HEK293 (cell line): ENCODE results near the gene L2HGDH.

Experiments used
- CTCF ChIA-PET: fragments of 350-600 bp; formaldehyde crosslinking; extraction: SDS; loops from one replicate; lab custom pipeline; 2021; ENCODE audit warnings: antibody characterized with exemption; lab: Yijun Ruan, JAX
- POLR2A ChIA-PET: fragments of 300-600 bp; formaldehyde crosslinking; extraction: SDS; loops from one replicate; lab custom pipeline; 2020; ENCODE audit warnings: antibody characterized with exemption, inconsistent platforms; lab: Yijun Ruan, JAX
- H3K27ac ChIP-seq: fragments of 200-500 bp; sonication (Bioruptor generic); 2 replicates; pipeline ENCODE4 v1.5.1; 2014; ENCODE audit warnings: low read depth, low read length, control low read depth, inconsistent platforms; ENCODE audit errors: extremely low read depth
- H3K36me3 ChIP-seq, 2 experiments: fragments of 200-500 bp in 1 of 2; sonication (Bioruptor generic) in 1 of 2; 1 replicate in 1 of 2; 2 replicates in 1 of 2; pipeline ENCODE4 v1.5.1; 2014 to 2017; ENCODE audit warnings: inconsistent platforms in 2 of 2, low read length in 2 of 2; ENCODE audit not compliant: control insufficient read depth in 2 of 2, insufficient read depth in 1 of 2
- H3K4me1 ChIP-seq: fragments of 200-500 bp; sonication (Bioruptor generic); 2 replicates; pipeline ENCODE4 v1.5.1; 2014; ENCODE audit warnings: mild to moderate bottlenecking, low read length, inconsistent platforms; ENCODE audit not compliant: control insufficient read depth, insufficient read depth
- H3K4me3 ChIP-seq: 2 replicates; pipeline ENCODE4 v1.5.1; 2011; ENCODE audit warnings: low read depth, mild to moderate bottlenecking, control low read depth, low read length, moderate library complexity
- H3K9me3 ChIP-seq: fragments of 200-500 bp; sonication (Bioruptor generic); 2 replicates; pipeline ENCODE4 v1.5.1; 2014; ENCODE audit warnings: low read depth, low read length, inconsistent platforms; ENCODE audit not compliant: control insufficient read depth, insufficient read depth
- KLF1 ChIP-seq: fragments of 450-650 bp; formaldehyde crosslinking; IDR thresholded peaks from 2 replicates; pipeline ENCODE4 v1.5.1; 2016; ENCODE audit warnings: missing biosample characterization, missing genetic modification characterization
- MZF1 ChIP-seq: fragments of 450-650 bp; formaldehyde crosslinking; IDR thresholded peaks from 2 replicates; pipeline ENCODE4 v1.5.1; 2017; ENCODE audit warnings: missing biosample characterization, missing genetic modification characterization, borderline replicate concordance
- ZBTB20 ChIP-seq: fragments of 450-650 bp; formaldehyde crosslinking; IDR thresholded peaks from 2 replicates; pipeline ENCODE4 v1.5.1; 2016; ENCODE audit warnings: missing biosample characterization, missing genetic modification characterization
- ZFHX2 ChIP-seq: fragments of 450-650 bp; formaldehyde crosslinking; conservative IDR thresholded peaks from 2 replicates; pipeline ENCODE4 v1.5.1; 2016; ENCODE audit warnings: missing biosample characterization, missing genetic modification characterization
- ZFP3 ChIP-seq: fragments of 450-650 bp; formaldehyde crosslinking; IDR thresholded peaks from 2 replicates; pipeline ENCODE4 v1.5.1; 2016; ENCODE audit warnings: low read depth, missing biosample characterization, missing genetic modification characterization
- ZNF169 ChIP-seq: fragments of 450-650 bp; formaldehyde crosslinking; IDR thresholded peaks from 2 replicates; pipeline ENCODE4 v1.5.1; 2016; ENCODE audit warnings: missing biosample characterization, missing genetic modification characterization
- ZNF174 ChIP-seq: fragments of 450-650 bp; formaldehyde crosslinking; IDR thresholded peaks from 2 replicates; pipeline ENCODE4 v1.5.0; 2017; ENCODE audit warnings: missing biosample characterization, mild to moderate bottlenecking, missing genetic modification characterization
- ZNF223 ChIP-seq: fragments of 450-650 bp; formaldehyde crosslinking; IDR thresholded peaks from 2 replicates; pipeline ENCODE4 v1.5.1; 2016; ENCODE audit warnings: missing biosample characterization, missing genetic modification characterization
- ZNF266 ChIP-seq: fragments of 450-650 bp; formaldehyde crosslinking; IDR thresholded peaks from 2 replicates; pipeline ENCODE4 v1.5.1; 2016; ENCODE audit warnings: missing biosample characterization, missing genetic modification characterization, low read depth
- ZNF302 ChIP-seq: fragments of 450-650 bp; formaldehyde crosslinking; IDR thresholded peaks from 2 replicates; pipeline ENCODE4 v1.5.1; 2016; ENCODE audit warnings: missing biosample characterization, missing genetic modification characterization, low read depth
- ZNF354C ChIP-seq: fragments of 450-650 bp; formaldehyde crosslinking; IDR thresholded peaks from 2 replicates; pipeline ENCODE4 v1.5.1; 2016; ENCODE audit warnings: missing biosample characterization, missing genetic modification characterization, low read depth, borderline replicate concordance
- ZNF501 ChIP-seq: fragments of 450-650 bp; formaldehyde crosslinking; IDR thresholded peaks from 2 replicates; pipeline ENCODE4 v1.5.1; 2016; ENCODE audit warnings: missing biosample characterization, missing genetic modification characterization
- ZNF558 ChIP-seq: fragments of 450-650 bp; formaldehyde crosslinking; IDR thresholded peaks from 2 replicates; pipeline ENCODE4 v1.5.1; 2016; ENCODE audit warnings: missing biosample characterization, missing genetic modification characterization
- ZNF571 ChIP-seq: fragments of 450-650 bp; formaldehyde crosslinking; IDR thresholded peaks from 2 replicates; pipeline ENCODE4 v1.5.0; 2017; ENCODE audit warnings: missing biosample characterization, missing genetic modification characterization
- ZNF654 ChIP-seq: fragments of 450-650 bp; formaldehyde crosslinking; IDR thresholded peaks from 2 replicates; pipeline ENCODE4 v1.5.1; 2016; ENCODE audit warnings: low read depth, missing biosample characterization, missing genetic modification characterization
- ZNF660 ChIP-seq: fragments of 450-650 bp; IDR thresholded peaks from 2 replicates; pipeline ENCODE4 v1.5.1; 2018; ENCODE audit warnings: missing biosample characterization, mild to moderate bottlenecking, missing genetic modification characterization
- ZNF707 ChIP-seq: fragments of 450-650 bp; formaldehyde crosslinking; IDR thresholded peaks from 2 replicates; pipeline ENCODE4 v1.5.1; 2016; ENCODE audit warnings: missing biosample characterization, missing genetic modification characterization
- ZNF747 ChIP-seq: fragments of 450-650 bp; formaldehyde crosslinking; IDR thresholded peaks from 2 replicates; pipeline ENCODE4 v1.5.1; 2016; ENCODE audit warnings: missing biosample characterization, missing genetic modification characterization
- ZNF768 ChIP-seq: fragments of 450-650 bp; formaldehyde crosslinking; IDR thresholded peaks from 2 replicates; pipeline ENCODE4 v1.5.1; 2018; ENCODE audit warnings: missing biosample characterization, mild to moderate bottlenecking, missing genetic modification characterization
- TF ChIP-seq, protein P1 (sequence below): fragments of 450-650 bp; formaldehyde crosslinking; IDR thresholded peaks from 2 replicates; pipeline ENCODE4; 2016; ENCODE audit warnings: missing biosample characterization, missing genetic modification characterization
- TF ChIP-seq, protein P2 (sequence below): fragments of 450-650 bp; formaldehyde crosslinking; IDR thresholded peaks from 2 replicates; pipeline ENCODE4 v1.5.1; 2017; ENCODE audit warnings: missing biosample characterization, missing genetic modification characterization
- TF ChIP-seq, protein P3 (sequence below): fragments of 450-650 bp; formaldehyde crosslinking; IDR thresholded peaks from 2 replicates; pipeline ENCODE4 v1.5.1; 2016; ENCODE audit warnings: missing biosample characterization, missing genetic modification characterization
- TF ChIP-seq, protein P4 (sequence below): fragments of 450-650 bp; formaldehyde crosslinking; IDR thresholded peaks from 2 replicates; pipeline ENCODE4 v1.5.1; 2016; ENCODE audit warnings: missing biosample characterization, missing genetic modification characterization

The L2HGDH gene

DNA sequence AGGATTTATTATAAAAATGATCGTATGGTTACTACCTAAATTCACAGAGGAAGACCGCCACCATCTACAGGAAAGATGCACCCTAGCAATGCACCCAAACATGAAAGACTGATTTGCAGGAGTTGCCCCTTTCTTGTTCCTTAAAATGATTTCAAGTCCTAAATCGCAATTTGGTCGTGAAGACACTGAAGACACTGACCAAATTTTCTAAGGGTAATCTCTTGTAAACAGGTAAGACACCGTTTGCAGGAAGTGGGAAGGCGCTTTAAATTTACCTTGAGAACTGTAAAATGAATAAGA is 81.7 kb downstream of the L2HGDH start:
- ChIA-PET CTCF (interaction anchor here (0.7 kb wide), 1 partner anchor 163 kb away, joined by 3 read pairs; no protein-coding TSS in a partner anchor), POLR2A (interaction anchor here (0.6 kb wide), 1 partner anchor 49 kb away, joined by 3 read pairs; no protein-coding TSS in a partner anchor)
- H3K4me3 ChIP-seq = peak overlapping the region; percentile 91
- H3K27ac ChIP-seq = no peak overlapping the region
- peaks cover 22% of the 10 kb centered on the region for H3K4me1 ChIP-seq
- TF ChIP-seq ZNF747 (tag by site-specific recombination) = no peak
- no peak for TF ChIP-seq ZNF768 (tag by site-specific recombination)
- no peak for TF ChIP-seq ZBTB20
- TF ChIP-seq ZNF302 (tag by site-specific recombination) = no peak
- no peak for TF ChIP-seq ZNF558 (tag by site-specific recombination)
- TF ChIP-seq ZNF223 = no peak
- TF ChIP-seq, protein P1, sequence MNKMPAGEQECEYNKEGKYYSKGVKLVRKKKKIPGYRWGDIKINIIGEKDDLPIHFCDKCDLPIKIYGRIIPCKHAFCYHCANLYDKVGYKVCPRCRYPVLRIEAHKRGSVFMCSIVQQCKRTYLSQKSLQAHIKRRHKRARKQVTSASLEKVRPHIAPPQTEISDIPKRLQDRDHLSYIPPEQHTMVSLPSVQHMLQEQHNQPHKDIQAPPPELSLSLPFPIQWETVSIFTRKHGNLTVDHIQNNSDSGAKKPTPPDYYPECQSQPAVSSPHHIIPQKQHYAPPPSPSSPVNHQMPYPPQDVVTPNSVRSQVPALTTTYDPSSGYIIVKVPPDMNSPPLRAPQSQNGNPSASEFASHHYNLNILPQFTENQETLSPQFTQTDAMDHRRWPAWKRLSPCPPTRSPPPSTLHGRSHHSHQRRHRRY (tag by site-specific recombination) = no peak
- TF ChIP-seq KLF1 = no peak
- no peak for TF ChIP-seq ZFHX2 (tag by site-specific recombination)
- TF ChIP-seq MZF1 (tag by site-specific recombination) = no peak
- TF ChIP-seq ZFP3 (tag by site-specific recombination) = no peak
- TF ChIP-seq ZNF174 (tag by site-specific recombination) = no peak
- TF ChIP-seq ZNF571 (tag by site-specific recombination) = no peak
- TF ChIP-seq, protein P2, sequence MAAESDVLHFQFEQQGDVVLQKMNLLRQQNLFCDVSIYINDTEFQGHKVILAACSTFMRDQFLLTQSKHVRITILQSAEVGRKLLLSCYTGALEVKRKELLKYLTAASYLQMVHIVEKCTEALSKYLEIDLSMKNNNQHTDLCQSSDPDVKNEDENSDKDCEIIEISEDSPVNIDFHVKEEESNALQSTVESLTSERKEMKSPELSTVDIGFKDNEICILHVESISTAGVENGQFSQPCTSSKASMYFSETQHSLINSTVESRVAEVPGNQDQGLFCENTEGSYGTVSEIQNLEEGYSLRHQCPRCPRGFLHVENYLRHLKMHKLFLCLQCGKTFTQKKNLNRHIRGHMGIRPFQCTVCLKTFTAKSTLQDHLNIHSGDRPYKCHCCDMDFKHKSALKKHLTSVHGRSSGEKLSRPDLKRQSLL (tag by site-specific recombination) = no peak
- no peak for TF ChIP-seq ZNF354C (tag by site-specific recombination)
- no peak for TF ChIP-seq ZNF501 (tag by site-specific recombination)
- TF ChIP-seq ZNF169 (tag by site-specific recombination) = no peak
- H3K36me3 ChIP-seq = peaks cover 0 to 6% of the 10 kb centered on the region in 2 experiments; a peak in 1 of 3 replicates
- H3K9me3 ChIP-seq = no peaks in the 10 kb centered on the region

DNA sequence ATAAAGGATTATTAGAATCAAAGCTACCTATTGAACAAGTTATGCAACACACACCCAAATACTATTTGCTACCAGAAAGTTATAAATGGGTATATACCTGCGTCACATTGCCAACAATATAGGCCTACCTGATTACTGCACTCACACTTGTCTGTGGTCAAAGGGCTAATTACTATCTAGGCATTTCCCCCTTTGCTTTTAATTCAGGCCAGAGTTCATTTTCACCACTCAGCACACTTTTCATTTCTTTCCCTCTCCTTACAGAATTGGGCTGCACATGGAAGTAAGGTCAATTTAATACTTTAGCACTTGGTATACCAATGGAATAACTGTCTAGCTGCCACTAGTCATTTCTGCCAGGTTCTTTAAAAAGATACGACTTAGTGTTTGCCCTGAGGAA is 82.3 kb downstream of the L2HGDH start:
- Histone ChIP-seq H3K9me3 (no peaks in the 10 kb centered on the region), H3K36me3 (peaks cover 0 to 6% of the 10 kb centered on the region in 2 experiments; a peak in 1 of 3 replicates), H3K27ac (no peak overlapping the region)
- TF ChIP-seq, protein P3, sequence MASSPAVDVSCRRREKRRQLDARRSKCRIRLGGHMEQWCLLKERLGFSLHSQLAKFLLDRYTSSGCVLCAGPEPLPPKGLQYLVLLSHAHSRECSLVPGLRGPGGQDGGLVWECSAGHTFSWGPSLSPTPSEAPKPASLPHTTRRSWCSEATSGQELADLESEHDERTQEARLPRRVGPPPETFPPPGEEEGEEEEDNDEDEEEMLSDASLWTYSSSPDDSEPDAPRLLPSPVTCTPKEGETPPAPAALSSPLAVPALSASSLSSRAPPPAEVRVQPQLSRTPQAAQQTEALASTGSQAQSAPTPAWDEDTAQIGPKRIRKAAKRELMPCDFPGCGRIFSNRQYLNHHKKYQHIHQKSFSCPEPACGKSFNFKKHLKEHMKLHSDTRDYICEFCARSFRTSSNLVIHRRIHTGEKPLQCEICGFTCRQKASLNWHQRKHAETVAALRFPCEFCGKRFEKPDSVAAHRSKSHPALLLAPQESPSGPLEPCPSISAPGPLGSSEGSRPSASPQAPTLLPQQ (tag by site-specific recombination) = no peak
- no peak for TF ChIP-seq ZNF747 (tag by site-specific recombination)
- TF ChIP-seq ZNF660 (tag by site-specific recombination) = no peak
- TF ChIP-seq, protein P4, sequence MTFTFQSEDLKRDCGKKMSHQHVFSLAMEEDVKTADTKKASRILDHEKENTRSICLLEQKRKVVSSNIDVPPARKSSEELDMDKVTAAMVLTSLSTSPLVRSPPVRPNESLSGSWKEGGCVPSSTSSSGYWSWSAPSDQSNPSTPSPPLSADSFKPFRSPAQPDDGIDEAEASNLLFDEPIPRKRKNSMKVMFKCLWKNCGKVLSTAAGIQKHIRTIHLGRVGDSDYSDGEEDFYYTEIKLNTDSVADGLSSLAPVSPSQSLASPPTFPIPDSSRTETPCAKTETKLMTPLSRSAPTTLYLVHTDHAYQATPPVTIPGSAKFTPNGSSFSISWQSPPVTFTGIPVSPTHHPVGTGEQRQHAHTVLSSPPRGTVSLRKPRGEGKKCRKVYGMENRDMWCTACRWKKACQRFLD (tag by site-specific recombination) = no peak
- no peak for TF ChIP-seq ZNF654 (tag by site-specific recombination)
- TF ChIP-seq ZNF707 = no peak
- TF ChIP-seq ZNF266 (tag by site-specific recombination) = no peak
- TF ChIP-seq, all 188 proteins: peak for 0
- peak overlapping the region; percentile 91 for H3K4me3 ChIP-seq
- ChIA-PET POLR2A (no interaction called here), CTCF (interaction anchor here (0.7 kb wide), 1 partner anchor 164 kb away, joined by 3 read pairs; no protein-coding TSS in a partner anchor)
- peaks cover 24% of the 10 kb centered on the region for H3K4me1 ChIP-seq
